DOHH2 (cell line): ENCODE results near the gene FRS3.

Experiments
- CTCF ChIP-seq: fragments of 200-600 bp; sonication (generic); IDR thresholded peaks from one replicate; pipeline ENCODE4 v1.5.1; 2014; ENCODE audit warnings: antibody characterized with exemption, mild to moderate bottlenecking, low read depth, low read length; ENCODE audit not compliant: poor library complexity, severe bottlenecking
- EZH2phosphoT487 ChIP-seq: fragments of 200-600 bp; sonication (generic); IDR thresholded peaks from 2 replicates; pipeline ENCODE4 v1.6.1; 2017; ENCODE audit warnings: borderline replicate concordance, mild to moderate bottlenecking, antibody characterized with exemption, low read length, moderate library complexity, mixed read lengths

- TF ChIP-seq CTCF (no peak), EZH2phosphoT487 (no peak)
Measured at GRCh38 chr6:41732591-41733359, 46.9 kb downstream of the FRS3 start.
